HG03039 (cell line): ENCODE results near the gene MAGEA8.
"Not testable (repeated sequence)": the region's sequence is repeated elsewhere in the genome, so short reads cannot be mapped to it uniquely, and the experiment has no call there.

Source experiments
- ATAC-seq: cut with Tn5 transposase; IDR thresholded peaks from one replicate; pipeline ENCODE4 v1.9.1; 2021; ENCODE audit warnings: mild to moderate bottlenecking, moderate library complexity; ENCODE audit not compliant: unreplicated experiment

The MAGEA8 gene, protein sequence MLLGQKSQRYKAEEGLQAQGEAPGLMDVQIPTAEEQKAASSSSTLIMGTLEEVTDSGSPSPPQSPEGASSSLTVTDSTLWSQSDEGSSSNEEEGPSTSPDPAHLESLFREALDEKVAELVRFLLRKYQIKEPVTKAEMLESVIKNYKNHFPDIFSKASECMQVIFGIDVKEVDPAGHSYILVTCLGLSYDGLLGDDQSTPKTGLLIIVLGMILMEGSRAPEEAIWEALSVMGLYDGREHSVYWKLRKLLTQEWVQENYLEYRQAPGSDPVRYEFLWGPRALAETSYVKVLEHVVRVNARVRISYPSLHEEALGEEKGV

DNA sequence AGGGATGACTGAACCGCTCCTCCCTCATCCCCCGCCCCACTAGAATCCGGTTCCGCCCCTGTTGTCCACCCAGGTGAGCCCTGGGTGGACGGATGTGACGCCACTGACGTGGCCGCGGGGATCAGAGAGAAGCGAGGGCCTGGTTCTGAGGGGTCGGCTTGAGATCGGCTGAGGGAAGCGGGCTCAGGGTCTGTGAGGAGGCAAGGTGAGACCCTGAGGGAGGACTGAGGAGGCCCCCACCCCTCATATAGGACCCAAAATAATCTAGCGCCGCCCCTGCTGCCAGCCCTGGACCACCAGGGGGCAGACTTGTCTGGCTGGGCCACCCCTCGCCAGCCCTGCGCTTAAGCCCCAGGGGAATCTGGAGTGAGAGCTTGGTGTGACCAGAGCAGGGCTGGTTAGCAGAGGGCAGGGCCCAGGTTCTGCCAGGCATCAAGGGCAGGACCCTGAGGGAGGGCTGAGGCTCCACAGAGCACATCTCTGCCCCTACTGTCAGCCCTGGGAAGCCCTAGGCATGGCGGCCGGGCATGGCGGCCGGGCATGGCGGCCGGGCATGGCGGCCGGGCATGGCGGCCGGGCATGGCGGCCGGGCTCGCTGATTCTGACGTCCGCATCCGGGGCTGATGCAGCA is at the start of gene MAGEA8:
Gene MAGEA8 (plus strand): TSS at position 103 of the 631 bp plus-strand sequence. CDS start 3,090 bp downstream, outside the sequence.
- ATAC-seq, result no peak

DNA sequence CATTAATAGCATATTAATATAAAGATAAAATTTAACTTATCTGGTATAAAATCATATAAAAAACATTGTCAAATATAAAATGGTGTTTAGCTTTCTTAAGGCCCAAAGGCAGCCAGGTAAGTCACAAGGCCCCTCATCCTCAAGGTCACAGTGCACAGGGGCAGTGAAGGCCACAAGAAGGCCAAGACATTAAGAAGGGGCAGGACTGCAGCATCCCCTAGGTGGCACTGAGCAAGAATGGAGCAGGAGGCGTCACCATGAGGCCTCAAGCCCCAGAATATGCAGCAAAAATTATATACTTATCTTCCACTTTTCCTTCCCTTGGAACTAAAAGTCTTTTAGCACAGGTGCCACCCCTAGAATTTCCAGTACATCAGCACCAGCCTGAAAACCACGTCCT is 49.5 kb upstream of the MAGEA8 start:
- no peak for ATAC-seq

DNA sequence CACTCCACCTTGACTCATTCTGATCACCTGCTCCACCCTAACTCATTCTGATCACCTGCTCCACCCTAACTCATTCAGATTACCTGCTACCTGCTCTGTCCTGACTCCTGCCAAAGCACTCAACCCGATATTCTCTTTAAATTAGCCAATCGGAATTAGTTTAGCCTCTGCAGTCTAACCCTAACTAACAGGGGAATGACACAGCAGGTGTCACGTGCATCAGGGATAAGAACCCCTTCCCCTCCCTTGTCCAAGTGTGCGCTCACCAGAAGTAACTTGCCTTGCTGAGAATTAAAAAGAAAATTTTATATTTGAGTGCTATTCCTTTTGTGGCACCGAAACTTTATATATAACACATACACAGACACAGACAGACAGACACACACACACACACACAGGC is 44.3 kb upstream of the MAGEA8 start:
- not testable (repeated sequence) for ATAC-seq

DNA sequence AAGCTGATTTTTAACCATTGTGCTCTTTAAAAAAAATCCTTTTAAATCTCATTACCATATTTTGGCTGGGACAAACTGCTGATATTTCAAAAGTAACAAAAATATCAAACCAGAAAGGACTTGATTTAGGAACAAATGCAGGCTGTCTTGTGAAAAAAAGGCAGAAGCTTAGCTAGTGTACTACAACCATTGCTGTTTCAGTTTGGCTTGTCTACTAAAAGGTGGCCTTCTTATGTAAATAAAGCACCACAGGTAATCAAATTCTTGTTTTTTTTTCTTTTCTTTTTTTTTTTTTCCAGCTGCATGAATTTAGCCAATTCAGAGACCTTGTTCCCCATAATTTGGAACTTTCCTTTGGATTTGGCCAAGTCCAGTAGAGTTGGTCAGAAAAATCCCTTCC is 43.8 kb upstream of the MAGEA8 start:
- ATAC-seq, result no peak

DNA sequence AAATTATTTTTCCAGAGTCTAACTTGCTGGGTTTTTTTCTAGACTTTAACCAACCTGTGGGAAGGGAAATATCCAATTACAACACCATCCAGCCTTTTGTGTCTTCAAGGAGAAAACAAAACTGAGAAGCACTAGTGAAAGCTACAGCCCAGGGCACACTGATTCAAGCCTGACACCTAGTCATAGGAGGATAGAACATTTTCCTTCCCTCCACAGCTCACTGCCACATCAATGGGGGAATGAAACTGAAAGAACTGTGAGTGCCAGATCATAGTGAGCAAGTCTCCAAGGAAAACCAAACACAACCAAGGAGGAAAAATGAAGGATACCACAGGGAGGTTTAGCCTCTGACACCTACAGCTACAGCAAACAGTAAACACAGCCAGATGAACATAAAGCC is 43.3 kb upstream of the MAGEA8 start:
- ATAC-seq, result no peak

DNA sequence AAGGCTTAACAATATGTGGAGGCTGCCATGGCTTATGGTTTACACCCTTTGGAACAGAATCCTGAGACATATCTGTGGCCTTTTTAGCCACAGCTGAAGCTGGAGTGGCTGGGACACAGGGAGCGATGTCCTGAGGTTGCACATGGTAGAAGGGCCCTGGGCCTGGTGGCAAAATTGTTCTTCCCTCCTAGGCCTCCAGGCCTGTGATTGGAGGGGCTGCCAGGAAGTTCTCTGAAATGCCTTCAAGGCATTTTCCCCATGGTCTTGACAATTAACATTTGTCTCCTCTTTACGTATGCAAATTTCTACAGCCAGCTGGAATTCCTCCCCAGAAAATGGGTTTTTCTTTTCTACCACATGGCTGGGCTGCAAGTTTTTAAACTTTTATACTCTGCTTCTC is 39.1 kb upstream of the MAGEA8 start:
- ATAC-seq, result no peak

DNA sequence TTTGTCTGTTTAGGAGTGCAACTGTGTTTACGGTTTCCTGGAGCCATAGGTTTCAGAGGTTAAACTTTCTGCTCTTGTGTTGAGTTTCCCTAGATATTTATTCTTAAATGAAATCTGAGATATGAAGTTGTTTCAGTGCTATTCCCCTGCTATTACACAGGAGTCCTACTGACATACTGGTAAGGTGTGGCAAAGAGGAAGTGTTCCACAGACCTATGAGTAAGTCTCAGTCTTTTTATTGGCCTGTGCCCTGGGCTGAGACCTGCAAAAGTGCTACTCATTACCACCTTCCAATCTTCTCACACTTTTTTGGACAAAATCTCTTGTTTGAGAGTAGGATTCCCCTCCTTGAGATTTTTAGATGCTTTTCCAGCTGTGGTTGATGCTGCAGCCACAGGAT is 35.6 kb upstream of the MAGEA8 start:
- no peak for ATAC-seq

DNA sequence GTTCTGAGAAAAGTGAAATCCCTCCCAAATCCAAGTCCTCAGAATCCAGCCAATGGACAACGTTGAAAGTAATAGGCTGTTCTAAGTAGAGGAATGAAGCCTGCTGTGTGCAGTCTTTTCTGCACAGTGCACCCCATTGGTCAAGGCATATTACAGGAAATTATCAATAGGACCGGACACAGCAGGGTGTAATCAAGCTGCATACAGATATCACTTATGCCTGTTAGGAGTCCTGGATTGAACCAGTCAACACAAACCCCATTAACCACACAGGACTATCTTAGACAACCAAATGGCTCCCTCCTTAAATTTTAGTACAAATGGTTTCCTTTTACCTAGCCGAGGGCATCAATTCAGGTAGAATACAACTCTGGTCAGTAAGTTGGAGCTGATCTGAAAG is 34.2 kb upstream of the MAGEA8 start:
- no peak for ATAC-seq

DNA sequence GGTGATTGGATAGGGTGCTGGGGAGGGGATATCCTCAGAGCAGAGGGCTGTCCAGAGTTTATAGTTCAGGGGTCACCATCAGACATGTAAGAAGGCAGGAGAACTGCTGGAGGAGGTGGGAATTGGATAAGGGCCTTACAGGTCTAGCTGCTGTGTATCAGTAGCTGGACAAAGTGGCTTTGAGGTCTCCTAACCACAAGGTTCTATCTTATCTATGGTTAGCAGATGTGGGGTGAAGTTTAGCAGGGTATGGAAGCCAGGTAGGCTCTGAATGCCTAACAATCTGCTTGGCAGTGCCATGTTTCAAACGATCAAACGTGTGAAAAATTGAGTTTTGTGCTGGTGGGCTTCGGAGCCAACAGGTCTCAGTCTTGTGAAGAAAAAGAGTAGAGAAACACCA is 32.1 kb upstream of the MAGEA8 start:
- ATAC-seq, result no peak

DNA sequence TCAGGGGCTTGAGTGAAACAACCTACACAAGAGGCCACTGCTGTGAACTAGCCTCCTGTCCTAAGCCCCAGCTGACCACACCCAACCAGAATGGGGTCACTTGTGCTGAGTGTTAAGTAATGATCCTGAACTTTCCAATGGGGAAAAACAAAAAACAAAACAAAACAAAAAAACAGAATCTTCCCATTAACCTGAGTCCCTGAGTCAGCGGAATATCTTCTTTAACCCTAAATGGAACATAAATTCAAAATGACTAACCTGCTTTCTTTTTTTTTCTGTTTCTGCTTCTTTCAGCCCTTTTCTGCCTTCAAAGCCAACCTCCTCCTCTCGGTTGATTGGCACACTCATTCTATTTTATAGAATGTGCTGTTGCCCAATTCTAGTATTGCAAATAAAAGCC is 31.2 kb upstream of the MAGEA8 start:
- ATAC-seq, result no peak

DNA sequence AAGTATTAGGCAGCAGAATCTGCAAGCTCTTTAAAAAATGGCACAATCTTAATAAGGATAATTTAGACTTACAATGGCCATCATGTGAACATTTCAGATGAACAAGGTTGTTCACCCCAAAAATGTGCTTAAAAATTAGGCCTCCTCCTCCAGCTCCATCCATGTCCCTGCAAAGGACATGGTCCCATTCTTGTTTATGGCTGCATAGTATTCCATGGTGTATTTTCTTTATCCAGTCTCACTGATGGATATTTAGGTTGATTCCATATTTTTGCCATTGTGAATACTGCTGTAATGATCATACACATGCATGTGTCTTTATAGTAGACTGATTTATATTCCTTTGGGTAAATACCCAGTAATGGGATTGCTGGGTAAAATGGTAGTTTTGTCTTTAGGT is 29.1 kb upstream of the MAGEA8 start:
- no peak for ATAC-seq

DNA sequence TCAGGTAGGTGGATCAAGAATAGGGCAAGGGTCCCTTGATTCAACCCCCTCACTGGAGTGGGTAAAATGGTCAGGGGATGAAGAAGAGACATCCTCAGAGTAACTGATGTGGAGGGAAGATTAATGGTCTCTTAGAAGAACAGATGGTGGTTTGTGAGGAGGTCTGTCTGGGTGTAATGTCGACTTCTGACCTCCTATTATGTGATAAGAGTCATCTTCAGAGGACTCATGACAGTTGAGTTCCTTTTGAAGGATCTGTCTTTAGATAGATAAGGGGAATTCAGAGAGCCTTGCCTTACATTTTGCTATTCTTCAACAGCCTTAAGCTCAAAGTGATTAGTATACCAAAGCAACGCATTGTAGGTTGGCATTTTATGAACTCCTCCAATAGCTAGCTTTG is 27.1 kb upstream of the MAGEA8 start:
- ATAC-seq, result no peak

DNA sequence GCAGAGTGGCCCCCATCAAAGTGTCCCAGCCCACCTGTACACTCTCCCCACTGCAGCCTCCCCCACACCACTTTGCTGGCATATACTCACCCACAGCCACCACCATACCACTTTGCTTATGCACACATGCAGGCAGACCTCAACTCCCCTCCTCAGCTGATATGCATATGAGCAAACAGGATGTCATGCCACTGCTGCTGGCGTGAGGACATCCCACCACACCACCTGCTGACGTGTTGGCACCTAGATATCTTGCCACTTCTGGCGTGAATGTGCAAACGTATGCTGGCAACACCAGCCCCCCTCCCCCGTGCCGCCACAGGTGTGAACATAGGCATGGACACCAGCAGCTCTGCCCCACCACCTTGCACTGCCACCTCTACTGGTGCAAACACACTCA is 22.4 kb upstream of the MAGEA8 start:
- ATAC-seq, result no peak

DNA sequence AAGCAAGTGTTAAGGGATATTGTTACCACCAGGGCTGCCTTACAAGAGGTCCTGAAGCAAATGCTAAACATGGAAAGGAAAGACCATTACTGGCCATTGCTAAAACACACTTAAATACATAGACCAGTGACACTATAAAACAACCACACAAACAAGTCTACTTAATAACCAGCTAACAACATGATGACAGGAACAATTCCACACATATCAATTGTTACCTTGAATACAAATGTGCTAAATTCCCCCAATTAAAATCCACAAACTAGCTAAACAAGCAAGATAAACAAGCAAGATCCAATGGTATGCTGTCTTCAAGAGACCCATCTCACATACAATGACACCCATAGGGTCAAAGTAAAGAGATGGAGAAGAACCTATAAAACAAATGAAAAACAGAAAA is 20.5 kb upstream of the MAGEA8 start:
- ATAC-seq, result no peak

DNA sequence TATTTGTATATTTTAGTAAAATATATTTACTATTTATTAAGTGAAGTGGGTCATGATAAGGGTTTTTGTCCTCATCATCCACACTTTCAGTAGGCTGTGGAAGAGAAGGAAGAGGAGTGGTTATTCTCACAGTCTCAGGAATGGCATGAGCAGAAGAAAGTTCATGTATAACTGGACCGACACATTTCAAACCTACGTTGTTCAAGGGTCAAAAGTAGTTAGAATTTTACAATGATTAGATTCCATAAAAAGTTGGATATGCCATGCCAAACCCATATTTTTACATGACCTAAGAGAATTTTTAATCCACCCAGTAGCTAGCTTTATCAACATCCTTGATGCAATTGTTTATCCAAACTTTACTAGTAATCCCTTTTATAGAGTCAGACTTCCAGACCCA is 15.6 kb upstream of the MAGEA8 start:
- no peak for ATAC-seq

DNA sequence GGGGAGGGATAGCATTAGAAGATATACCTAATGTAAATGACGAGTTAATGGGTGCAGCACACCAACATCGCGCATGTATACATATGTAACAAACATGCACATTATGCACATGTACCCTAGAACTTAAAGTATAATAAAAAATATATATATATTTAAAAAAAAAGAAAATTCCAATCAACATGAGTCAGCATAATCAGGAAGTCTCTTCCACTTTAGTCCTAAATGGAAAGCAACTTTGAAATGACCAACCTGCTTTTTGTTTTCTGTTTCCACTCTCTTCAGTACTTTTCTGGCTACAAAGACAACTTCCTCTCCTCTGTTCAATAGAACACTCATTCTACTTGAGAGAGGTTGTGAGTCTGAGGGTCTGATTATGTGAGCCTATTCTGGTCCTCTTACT is 13.5 kb upstream of the MAGEA8 start:
- no peak for ATAC-seq

DNA sequence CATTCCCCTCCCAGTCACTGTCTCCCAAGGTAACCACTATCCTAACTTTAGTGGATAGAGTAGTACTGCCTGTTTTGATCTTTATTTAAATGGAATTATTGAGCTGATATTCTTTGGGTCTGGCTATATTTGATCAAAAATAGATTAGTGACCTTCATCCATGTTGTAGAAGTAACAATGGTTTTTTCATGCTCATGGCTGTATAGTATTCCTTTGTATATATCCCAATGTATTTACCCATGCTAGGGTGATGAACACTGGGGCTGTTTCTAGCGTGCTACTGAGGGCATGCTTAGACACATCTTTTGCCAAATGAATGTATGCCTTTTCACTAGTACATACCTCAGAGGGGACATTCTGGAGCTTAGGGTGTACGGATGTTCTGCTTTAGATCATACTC is 10.1 kb upstream of the MAGEA8 start:
- ATAC-seq, result no peak

DNA sequence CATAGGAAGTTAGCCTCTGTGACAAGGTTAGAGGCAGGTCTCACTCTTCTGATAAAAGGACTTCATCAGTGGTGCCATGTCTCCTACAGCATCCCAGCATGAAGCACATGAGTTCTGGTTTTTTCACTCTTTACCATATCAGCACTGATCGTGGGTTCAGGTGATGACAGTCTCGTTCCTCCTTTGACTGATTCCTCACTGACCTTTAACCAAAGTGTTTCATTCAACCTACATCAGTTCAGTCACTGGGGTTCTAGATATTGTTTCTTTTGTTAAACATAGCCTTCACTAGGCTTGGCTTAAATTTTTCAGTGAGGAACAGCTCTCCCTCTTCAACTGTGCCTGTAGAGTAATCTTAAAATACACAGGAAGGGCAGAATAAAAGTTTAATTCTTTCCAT is 9.6 kb upstream of the MAGEA8 start:
- no peak for ATAC-seq

DNA sequence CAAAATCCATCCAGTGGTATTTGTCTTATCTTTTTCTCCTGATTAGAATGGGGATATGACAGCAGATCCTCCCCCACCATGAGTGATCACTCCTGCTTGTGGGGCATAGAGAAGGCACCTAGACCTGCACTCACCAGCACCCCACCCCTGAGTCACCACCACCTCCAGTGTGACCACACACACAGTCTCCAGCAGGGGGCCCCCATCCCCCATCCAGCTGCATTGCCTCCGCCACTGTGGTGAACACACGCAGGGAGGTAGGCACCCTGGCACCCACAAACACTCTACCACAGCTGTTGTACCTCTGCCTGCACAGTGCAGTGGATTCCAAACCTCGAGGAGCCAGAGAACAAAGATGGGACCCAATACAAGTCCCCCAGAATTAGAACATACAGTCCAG is 9.0 kb upstream of the MAGEA8 start:
- ATAC-seq, result peak; percentile 80

DNA sequence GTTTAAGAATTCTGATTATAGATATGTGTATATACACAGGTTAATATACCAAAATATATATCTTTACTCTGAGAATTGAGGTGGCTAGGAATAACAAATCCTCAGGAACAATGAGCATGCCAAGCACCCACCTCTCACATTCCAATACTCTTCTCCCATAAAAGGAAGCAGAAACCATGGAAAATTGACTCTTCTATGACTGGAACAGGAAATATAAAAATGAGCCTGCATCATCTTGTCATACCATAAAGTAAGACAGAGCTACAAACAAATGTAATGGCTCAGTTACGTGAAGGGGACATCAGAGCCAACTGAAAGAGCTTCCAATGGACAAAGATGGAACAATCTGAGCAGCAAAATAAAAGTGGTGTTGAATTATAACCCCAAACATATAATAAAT is 3.8 kb upstream of the MAGEA8 start:
- ATAC-seq, result no peak

DNA sequence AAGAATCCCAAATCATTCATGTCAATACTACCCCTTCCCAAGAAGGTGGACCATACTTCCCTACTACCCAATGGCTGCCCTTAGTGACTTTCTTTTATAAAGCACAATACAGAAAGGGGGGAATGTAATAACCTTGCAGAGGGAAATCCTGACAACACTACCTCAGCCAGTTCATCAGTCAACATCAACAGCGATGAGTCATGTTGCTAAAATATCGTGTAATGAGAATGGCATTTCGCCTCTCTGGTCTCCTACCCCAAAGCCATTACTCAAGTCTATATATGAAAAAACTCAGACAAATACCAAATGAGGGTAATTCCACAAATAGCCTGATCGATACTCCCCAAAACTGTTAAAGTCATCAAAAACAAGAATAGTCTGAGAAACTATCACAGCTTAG is 3.3 kb upstream of the MAGEA8 start:
- no peak for ATAC-seq

DNA sequence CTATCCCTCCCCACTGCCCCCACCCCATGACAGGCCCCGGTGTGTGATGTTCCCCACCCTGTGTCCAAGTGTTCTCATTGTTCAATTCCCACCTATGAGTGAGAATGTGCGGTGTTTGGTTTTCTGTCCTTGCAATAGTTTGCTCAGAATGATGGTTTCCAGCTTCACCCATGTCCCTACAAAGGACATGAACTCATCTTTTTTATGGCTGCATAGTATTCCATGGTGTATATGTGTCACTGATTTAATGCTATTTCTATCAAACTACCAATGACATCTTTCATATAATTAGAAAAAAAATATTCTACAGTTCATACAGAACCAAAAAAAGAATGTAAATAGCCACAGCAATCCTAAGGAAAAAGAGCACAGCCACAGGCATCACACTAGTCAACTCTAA is 9.8 kb downstream of the MAGEA8 start:
- ATAC-seq, result not testable (repeated sequence)

DNA sequence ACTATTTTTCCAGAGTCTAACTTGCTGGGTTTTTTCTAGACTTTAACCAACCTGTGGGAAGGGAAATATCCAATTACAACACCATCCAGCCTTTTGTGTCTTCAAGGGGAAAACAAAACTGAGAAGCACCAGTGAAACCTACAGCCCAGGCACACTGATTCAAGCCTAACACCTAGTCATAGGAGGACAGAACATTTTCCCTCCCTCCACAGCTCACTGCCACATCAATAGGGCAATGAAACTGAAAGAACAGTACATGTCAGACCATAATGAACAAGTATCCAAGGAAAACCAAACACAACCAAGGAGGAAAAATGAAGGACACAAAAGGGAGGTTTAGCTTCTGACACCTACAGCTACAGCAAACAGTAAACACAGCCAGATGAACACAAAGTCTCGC is 17.6 kb downstream of the MAGEA8 start:
- no peak for ATAC-seq
